Brain pericyte (primary cell): ENCODE measurements around the gene PPHLN1.
A peak's percentile ranks its signal among the peaks of the same experiment; 100 is the strongest.
"Not testable (repeated sequence)": the region's sequence is repeated elsewhere in the genome, so short reads cannot be mapped to it uniquely, and the experiment has no call there.

ENCODE experiments used
- DNase-seq: peaks from one replicate; pipeline ENCODE4 v3.0.0-alpha.2; 2012; ENCODE audit warnings: low read depth, low spot score

The PPHLN1 gene

DNA sequence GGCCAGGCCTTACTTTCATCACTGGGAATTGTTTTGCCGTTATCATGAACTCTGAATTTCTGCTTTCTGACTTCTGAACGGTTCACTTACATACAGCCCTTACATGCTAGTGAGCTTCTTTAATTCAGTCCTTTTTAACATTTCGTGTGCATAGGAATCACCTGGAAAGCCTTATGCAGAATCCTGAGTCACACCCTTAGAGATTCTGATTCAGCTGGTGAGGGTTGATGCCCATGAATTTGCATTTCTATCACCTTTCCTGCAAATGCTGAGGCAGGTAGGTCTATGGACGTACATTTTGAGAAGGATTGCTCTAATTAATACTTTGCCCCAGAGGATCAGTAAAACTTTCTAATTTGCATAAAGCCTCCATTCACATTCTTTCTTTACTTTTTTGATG is 44.0 kb downstream of the PPHLN1 start:
- no peak for DNase-seq

DNA sequence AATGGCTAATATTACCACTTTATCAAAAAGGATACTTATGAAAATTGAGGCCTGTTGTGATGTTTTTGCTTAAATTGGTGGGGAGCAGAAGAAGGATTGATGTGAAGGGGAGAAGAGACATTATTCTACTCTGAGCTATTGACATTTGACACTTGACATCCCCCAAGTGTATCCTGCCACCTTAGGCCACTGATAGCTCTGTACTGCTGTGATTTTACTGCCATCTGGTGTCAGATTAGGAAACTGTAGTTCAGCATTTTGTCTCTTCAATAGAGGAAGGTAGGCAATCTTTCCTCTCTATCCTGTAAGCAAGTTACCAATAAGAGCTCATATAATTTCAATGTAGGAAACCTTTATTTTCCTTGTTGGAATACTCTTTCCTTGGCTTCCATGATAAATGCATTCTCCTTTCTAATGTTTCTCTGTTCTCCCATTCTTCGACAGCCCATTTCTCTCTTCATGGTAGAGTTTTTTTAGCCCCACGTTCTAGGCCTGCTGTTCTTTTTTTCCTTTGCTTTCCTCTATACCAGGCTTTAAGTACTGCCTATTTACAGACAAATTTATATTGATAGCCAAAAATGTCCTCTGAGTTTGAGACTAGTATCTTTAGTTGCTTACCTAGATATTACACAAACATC is 46.3 kb downstream of the PPHLN1 start:
- DNase-seq = no peak

DNA sequence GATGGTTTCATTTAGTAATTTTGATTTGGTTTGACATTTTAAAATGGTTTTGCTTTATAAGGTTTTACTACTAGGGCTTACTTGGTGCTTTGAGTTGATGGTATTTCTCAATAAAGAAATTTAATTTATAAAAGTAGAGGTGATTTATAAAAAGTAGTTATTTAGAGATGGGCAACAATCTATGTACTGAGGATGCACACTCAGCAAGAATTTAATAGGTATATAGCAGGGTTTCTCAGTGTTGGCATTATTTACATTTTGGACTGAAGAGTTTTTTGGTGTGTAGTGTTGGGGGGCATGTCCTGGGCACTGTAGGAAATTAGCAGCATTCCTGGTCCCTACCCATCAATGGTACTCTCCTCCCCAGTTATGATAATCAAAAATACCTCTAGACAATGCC is 47.7 kb downstream of the PPHLN1 start:
- no peak for DNase-seq

DNA sequence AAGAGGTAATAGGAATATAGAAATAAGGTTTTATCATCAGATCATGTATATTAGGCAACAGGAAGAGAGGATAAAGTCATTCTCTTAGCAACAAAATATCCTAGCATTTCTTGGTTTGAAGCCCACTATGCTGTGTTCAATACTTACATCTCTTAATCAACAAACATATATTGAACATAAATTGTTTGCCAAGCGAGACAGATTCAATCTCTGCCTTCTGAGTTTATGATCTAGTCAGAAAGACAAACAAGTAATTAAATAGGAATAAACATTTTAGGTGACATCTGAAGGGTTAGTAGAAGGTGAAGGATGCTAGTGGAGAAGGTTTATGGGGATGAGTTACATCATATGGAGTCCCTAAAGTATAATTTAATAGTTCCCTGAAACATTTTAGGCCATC is 54.8 kb downstream of the PPHLN1 start:
- no peak for DNase-seq

DNA sequence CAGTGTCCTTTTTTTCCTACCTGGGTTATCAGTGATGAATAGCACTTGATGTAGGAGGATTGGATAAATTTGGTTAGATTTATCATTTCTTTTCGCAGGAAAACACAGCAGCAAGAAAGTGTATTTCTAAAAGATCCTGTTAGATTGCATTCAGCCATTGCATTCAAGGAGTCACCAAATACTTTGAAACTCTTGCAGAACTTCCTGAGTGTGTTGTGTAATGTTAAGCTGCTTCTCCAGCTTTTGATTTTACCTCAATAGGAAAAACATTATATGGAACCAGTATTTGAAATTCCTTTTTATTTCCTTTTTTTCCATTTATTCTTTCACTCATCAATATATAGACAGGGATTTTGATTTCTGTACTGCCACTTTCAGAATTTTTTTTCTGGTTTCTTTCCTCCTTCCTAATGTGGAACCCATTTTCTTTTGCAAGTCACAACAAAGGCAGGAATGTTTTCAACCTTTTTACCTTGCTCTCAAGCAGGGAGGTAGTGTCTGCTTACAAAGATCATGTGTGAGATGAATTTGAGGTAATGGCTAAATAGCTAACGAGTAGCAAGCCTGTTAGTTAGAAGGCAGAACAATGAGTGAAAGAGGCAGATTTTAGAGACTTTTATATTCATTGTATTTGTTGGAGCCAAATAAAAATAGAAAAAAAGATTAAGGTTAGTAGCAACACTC is 56.2 kb downstream of the PPHLN1 start:
- no peak for DNase-seq

DNA sequence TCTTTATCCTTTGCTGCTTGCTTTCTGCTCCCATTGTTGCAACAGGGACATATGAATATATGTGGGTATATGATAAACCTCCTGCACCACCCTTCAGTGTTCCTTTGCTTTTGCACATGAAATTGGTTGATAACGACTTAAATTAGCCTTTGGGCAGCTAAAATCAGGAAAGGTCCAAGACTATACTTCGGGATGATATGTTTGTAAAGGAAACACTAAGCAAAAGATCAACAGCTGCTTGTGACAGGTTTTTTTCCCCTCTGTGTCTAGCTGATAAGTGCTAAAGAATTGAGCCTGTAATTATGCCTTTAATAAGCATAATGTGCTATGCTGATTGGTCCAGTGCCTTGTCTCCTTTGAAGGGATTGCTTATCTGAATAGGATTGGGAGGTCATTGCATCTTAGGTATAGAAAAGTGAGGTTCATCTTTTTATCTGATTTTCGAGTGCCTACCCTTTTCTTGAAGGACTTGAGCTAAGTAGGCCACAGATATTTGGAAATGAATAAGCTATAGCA is 59.4 kb downstream of the PPHLN1 start:
- DNase-seq = no peak

DNA sequence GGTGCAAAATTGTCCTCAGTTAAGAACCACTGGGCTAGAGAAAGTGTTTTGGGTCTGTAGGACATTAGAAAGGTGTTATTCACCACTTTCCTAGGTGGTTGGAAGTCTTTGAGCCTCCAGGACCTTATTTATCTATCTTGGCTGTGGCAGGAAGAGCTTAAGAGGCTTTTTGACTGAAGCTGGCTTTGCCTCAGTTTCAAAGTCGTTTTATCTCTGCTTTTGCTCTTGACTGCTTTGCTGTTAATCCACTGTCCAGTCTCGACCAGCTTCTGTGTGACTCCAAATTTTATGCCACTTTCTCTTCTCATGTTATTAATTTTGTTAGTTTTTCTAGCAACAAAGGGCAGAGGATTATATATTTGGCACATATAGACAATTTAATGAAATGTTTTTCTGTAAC is 60.3 kb downstream of the PPHLN1 start:
- no peak for DNase-seq

DNA sequence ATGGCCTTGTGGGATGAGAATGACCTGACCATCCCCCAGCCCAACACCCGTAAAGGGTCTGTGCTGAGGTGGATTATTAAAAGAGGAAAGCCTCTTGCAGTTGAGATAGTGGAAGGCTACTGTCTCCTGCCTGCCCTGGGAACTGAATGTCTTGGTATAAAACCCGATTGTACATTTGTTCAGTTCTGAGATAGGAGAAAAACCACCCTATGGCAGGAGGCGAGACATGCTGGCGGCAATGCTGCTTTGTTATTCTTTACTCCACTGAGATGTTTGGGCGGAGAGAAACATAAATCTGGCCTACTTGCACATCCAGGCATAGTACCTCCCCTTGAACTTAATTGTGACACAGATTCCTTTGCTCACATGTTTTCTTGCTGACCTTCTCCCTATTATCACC is 62.1 kb downstream of the PPHLN1 start:
- DNase-seq = not testable (repeated sequence)

DNA sequence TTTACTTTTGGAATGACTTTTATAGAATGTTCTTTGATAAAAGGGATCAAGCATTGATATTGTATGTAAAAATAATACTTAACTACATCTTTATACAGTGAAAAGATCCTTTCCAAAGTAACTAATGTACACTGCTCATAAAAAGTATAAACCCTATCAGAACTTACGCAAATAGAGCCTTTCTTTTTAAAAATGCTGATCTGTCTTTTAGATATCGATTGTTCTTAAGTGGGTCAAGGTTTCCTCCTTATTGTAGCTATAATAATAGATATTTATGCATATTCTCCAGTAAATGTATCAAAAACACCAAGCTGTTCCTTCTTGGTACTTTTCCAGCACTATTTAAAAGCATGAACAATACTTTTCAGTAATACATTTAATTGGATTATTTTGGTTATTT is 68.5 kb downstream of the PPHLN1 start:
- no peak for DNase-seq

DNA sequence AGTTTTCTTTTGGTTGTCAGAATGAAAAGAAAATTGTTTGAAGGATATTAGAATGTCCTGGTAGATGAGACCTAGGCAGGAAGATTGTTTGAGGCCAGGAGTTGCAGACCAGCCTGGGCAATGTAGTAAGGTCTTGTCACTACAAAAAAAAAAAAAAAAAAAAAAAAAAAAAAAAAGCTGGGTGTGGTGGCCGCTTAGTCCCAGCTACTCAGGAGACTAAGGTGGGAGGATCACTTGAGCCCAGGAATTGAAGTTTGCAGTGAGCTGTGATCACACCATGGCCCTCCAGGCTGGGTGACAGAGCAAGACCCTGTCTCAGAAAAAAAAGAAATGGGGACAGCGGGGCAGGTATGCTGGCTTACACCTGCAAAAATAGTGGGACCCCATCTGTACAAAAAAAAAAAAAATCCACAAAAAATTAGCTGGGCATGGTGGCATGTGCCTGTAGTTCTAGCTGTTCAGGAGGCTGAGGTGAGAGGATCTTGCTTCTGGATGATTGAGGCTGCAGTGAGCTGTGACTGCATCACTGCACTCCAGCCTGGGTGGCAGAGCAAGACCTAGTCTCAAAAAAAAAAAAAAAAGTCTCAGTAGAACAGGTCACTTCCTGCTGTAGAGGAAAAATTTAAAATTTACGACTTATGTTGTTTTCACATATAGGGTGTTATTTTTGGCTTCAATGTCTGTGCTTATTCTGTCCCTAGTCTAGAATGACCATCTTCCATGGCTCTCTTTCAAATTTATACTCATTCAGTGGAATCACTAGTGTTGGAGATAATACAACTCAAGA is 70.7 kb downstream of the PPHLN1 start:
- no peak for DNase-seq

DNA sequence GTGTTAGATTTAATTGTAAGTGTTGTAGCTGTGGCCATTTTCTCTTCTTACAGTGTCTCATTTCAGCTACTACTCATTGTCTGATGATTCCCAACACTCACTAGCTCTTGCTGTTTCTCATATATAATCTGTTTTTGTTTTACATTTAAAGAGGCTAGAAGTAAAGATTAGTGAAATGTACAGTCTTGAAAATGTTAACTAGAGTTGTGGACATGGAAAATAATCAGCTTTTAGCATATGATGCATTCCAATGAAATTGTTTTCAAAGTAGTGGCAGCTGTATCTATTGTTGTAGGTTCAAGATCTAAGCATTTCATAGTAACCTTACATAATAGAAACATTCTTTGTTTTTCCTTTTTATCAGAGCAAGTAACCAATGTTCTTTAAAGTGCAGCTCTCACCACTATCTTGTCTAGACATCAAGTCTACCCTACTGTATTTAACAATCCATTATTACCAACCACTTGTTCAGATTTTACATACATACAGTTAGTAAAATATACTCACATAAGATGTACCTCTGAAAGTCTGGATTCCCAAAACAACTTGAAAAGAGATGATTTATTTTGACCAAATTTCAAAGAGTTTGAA is 76.9 kb downstream of the PPHLN1 start:
- no peak for DNase-seq

DNA sequence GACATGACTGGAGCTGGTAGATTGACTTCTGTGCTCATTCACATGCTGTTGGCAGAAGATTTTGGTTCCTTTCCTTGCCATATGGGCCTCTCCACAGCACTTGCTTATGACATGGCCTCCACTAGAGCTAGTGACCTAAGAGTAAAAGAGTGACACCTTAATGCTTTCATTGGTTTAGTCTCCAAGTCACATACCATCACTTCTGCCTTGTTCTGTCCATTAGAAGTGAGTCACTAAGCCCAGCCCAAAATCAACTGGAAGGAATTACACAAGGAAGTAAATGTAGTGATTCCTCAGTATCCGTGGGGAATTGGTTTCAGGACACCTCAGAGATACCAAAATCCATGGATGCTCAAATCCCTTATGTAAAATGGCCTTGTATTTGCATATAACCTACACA is 81.3 kb downstream of the PPHLN1 start:
- DNase-seq = no peak

DNA sequence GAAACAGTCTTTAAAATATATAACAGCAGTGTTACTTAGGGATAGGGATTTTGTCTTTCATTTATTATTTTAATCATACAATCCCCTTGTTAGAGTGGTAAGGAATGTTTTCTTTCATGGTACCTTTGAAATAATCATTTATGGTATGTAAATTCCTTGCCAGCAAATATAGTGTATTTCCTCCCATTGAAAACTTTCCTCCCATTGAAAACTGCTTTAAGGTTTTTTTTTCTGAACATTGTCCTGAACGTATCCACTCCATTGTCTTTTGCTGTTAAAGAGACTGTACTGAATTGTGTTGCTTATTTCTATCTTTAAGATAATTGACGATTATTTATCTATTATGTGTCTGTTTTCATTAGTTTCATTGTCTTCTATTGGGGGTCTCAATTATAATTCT is 83.5 kb downstream of the PPHLN1 start:
- DNase-seq = no peak

DNA sequence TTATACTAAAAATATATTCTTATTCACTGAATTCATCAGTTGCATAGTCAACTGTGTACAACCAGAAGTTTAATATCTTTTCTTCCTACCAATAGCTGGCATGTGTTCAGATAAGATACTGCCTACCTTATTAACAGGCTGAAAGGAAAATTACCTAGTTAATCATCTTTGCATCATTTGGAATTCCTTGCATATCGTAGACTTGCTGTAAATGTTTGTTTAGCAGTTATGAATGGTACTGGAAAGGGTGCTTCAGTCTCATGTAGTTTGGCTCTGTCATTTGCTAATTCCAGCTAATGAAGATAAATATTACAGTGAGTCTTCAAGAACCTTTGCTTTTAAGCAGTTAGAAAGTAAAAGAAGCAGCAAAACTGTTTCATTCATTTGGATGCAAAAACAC is 84.4 kb downstream of the PPHLN1 start:
- no peak for DNase-seq

DNA sequence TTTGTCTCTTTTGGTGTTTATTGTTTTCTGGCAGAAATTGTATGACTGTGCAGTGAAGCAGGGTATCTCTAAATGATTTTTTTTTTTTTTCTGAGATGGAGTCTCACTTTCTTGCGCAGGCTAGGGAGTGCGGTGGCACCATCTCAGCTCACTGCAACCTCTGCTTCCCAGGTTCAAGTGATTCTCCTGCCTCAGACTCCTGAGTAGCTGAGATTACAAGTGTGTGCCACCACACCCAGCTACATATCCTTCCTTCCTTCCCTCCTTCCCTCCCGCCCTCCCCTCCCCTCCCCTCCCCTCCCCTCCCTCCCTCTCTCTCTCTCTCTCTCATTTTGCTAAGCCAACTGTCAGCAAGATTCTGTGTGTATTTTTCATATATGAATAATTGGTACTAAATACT is 94.4 kb downstream of the PPHLN1 start:
- no peak for DNase-seq

DNA sequence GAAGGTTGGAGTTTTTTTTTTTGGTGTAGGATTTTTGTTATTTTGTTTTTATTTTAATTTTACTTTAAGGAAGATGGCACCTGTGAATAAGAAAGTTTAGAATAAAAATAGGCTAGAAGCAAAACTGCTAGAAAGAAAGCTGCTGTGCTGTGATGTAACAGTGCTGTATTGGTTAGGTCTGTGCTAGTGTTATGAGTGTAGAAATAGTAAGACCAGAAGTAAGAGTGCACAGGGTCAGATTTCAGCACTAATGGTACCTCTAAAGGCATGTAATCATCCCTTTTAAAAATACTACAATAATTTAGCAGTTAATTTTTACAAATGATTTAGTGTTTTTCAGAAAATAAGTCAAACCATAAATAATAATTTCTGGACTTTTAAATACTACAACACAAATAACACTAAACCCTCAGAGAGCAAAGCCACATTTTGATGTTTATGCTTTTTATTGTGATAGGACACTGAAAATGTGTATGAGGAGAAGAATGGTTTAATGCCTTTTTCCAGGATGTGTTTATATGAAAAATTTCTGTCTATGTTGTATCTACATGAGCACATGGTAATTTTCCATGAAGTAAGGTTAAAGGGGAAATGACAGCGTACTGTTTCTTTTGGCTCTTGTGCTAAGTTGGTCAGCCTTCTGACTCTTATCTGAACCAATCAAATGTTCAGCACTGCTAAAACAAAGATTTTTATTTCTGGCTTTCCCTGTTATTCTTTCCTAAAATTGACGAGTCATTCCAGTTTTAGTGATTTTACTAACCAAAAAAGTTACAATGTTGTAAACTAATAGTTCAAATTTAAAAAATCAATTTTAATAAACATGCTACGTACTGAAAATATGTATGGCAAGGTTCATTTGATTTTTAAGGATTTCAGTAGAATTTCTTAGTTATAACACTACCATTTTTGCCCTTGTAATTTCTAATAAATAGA is 96.1 kb downstream of the PPHLN1 start:
- DNase-seq = peak; percentile 36

DNA sequence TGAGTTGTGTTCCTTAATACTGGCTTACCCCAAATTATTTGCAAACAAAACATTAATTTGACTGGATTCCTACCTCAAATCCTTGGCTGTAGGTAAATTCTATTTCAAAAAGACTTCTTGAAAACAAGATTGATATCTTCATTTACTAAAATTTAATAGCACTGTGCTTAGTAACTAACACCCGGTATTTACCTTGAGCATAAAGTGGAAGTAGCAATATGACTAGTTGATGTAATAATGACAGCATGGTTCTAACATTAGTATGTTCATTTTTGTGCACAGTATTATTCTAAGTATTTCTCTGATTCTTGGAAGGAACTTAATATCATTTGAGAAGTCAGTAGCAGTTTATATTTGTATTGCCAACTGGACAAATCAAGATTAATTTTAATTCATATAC is 96.8 kb downstream of the PPHLN1 start:
- DNase-seq = no peak

DNA sequence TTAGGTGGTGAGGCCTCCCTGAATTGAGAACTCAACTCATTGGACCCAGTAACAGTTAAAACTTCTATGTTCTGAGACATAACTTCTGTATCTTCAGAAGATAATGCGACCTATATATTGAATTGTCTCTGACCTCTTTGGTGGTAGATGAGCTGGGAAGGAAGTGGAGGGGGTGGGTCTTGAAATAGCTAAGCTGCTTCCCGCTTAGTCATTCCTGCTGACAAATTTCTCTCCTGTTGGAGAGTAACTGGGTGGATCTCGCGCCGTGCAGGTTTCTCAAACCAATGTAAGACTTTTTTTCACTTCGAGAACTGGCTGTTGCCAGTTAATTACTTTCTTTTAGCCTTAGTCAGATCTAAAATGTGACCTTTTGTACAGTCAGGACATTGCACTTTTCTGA is 100.8 kb downstream of the PPHLN1 start:
- DNase-seq = no peak

DNA sequence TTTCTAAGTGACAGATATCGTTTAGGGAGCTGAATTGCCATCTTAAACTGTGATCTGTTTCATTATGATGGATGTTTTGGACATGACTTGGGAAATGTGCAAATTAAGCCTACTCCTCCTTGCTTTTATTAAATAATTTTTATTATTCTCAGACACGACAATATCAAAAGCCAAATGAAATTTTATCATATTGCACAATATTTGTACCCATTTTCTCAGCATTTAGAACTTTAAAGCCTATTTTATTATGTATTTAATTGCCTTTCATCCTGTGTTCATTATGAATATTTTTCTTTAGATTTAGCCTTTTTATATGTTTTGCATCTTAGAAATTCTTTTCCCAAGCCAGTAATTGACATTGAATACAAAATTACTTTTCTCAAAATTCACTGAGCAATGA is 102.9 kb downstream of the PPHLN1 start:
- no peak for DNase-seq

DNA sequence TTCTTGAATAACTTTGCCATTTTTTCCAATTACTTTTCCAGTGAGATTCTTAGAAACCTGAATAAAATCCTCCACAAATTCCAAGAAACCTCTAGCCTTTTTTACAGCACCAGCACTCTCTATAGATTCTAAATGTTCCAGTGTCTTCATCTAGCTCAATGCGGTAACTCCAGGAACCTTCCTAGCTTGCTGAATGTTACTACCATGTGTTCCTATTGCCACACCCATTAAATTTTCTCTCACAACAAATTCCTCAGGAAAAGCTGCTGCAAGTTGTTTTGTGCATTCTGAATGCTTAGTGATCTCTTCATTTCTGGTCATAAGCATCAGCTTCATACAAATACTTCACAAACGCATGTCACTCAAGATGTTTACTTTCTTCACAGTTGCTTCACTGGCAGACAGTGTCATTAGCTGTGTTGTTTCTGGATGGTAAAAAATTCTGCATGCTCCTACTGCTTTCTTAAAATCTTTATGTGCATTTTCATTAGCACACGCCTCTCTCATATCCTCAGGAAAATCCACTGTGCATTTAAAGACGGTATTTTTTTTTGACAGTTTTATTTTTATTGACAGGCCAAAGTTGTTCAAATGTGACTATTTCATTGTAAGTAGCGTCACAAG is 106.7 kb downstream of the PPHLN1 start:
- no peak for DNase-seq

DNA sequence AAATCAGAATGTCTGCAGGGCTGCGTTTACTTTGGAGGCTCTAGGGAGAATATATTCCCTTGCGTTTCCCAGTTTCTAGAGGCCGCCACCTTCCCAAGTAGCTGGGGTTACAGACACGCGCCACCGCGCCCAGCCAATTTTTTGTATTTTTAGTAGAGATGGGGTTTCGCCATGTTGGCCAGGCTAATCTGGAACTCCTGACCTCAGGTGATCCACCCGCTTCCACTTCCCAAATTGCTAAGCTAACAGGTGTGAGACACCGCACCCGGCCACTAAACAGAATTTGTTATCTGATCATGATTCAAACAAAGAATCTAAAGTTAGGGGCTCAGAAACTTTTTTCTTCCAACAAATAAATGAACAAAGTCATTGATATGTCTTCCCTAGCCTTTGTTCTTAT is 114.6 kb downstream of the PPHLN1 start:
- no peak for DNase-seq
